T-helper 2 cell treated with Interferon-gamma antibody and Interleukin-4, amounts not matched to agents 5 μg/mL and 100 μg/mL, for 36 hours (primary cell): ENCODE data around the gene HDAC6.

Experiments used
- DNase-seq: peaks from one replicate; pipeline ENCODE4 v3.0.0; 2021; ENCODE audit warnings: low spot score
- H3K27ac Mint-ChIP-seq: one replicate; pipeline ENCODE4 v1.8.0; 2021; ENCODE audit warnings: mild to moderate bottlenecking, mixed read lengths
- H3K27me3 Mint-ChIP-seq: one replicate; pipeline ENCODE4 v1.8.0; 2021; ENCODE audit warnings: low read depth, mixed read lengths
- H3K36me3 Mint-ChIP-seq: one replicate; pipeline ENCODE4 v1.8.0; 2021; ENCODE audit warnings: low read depth, mixed read lengths
- H3K4me1 Mint-ChIP-seq: one replicate; pipeline ENCODE4 v1.8.0; 2021; ENCODE audit warnings: low read depth, mixed read lengths
- H3K4me3 Mint-ChIP-seq: one replicate; pipeline ENCODE4 v1.8.0; 2022; ENCODE audit warnings: mild to moderate bottlenecking, moderate library complexity, mixed read lengths
- H3K9me3 Mint-ChIP-seq: one replicate; pipeline ENCODE4 v1.8.0; 2021; ENCODE audit warnings: mixed read lengths

HDAC6 gene

DNA sequence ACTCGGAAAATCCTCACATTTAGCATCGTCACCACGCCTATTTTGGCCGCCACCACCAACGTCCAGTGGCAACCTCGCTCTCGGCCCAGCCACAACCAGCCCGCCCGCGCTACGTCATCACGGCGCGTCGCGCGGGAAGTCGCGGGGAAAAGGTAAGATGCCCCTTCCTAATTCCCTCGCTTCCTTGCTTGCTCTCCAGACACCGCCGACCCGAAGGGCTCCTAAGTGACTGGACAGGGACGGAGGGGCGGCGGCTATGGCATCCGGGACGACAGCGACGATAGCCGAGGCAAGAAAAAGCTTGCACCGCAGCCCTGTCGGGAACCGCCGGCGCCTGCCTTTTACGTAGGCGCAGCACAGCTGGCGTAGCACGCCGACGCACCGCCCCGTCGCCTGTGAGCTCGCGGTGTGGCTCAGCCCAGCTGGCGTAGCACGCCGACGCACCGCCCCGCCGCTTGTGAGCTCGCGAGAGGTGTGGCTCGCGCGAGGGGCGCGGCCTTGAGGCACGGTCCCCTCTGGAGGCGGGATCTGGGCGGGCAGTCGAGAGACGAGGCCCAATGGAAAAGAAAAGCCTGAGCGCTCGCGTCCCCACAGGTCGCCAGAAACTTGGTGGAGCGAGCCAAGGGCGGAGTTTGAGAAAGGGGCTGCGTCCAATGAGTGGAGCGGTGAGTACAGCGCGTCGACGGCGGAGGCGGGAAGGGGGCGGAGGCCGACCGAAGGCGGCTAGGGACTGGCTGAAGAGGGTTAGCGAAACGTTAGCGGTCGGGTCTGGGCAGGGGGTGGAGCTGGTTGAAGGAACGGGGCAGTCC is at the start of gene HDAC6:
HDAC6 (plus strand) TSS at position 788 of the 809 bp plus-strand sequence. CDS start 626 bp downstream, outside the sequence.
- peak within 1 kb of the TSS; percentile 99 for H3K27ac Mint-ChIP-seq
- H3K4me3 Mint-ChIP-seq = peak within 1 kb of the TSS; percentile 92
- no peaks in the 10 kb centered on the region for H3K27me3 Mint-ChIP-seq
- peaks cover 10% of the 10 kb centered on the region for H3K36me3 Mint-ChIP-seq
- H3K4me1 Mint-ChIP-seq = peaks cover 11% of the 10 kb centered on the region
- H3K9me3 Mint-ChIP-seq = no peaks in the 10 kb centered on the region
- peak; percentile 96 for DNase-seq

DNA sequence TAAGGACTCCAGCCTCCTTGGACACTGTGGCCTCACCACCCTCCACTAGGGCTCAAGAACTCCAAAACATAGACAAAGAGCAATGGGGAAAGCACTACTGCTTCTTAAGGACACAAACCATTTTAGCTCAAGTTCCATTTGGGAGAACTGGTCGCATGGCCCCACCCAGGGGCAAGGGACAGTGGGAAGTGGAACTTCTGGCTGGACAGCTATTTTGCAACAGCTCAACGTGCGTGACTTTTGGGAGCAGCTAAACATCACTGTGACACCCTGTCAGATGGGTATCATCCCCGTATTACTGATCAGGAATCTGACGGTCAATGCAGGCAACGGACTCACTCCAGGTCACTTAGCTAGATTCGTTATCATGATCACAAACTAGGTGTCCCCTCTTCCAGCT is 49.4 kb upstream of the HDAC6 start:
- Mint-ChIP-seq H3K27me3 (no peaks in the 10 kb centered on the region), H3K36me3 (no peaks in the 10 kb centered on the region), H3K9me3 (no peaks in the 10 kb centered on the region), H3K4me1 (peaks cover 8% of the 10 kb centered on the region), H3K4me3 (no peak overlapping the region), H3K27ac (no peak overlapping the region)
- DNase-seq = no peak

DNA sequence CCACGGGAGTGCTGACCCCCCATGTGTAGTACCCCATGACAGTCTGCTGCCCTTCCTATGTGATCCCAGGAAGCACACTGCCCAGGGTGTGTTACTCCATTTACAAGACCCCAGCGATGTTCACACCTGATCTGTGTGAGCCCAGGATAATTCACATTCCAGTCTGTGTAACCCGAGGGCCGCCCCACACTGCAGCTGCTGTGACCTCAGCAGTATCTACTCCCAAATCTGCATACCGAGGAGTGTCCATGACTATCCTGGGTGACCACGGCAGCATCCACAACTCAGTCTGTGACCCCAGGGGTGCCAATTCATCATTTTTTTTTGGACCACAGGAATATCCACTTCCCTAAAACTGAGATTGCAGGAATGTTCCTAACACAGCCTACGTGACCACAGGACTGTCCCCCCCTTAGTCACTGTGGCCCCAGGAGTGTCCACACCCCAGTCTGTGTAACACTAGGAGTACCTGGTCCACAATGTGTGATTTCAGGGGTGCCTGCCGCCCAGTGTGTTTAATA is 48.1 kb upstream of the HDAC6 start:
- no peak overlapping the region for H3K27ac Mint-ChIP-seq
- H3K36me3 Mint-ChIP-seq = no peaks in the 10 kb centered on the region
- DNase-seq = no peak
- no peaks in the 10 kb centered on the region for H3K9me3 Mint-ChIP-seq
- no peak overlapping the region for H3K4me3 Mint-ChIP-seq
- peaks cover 8% of the 10 kb centered on the region for H3K4me1 Mint-ChIP-seq
- H3K27me3 Mint-ChIP-seq = no peaks in the 10 kb centered on the region

DNA sequence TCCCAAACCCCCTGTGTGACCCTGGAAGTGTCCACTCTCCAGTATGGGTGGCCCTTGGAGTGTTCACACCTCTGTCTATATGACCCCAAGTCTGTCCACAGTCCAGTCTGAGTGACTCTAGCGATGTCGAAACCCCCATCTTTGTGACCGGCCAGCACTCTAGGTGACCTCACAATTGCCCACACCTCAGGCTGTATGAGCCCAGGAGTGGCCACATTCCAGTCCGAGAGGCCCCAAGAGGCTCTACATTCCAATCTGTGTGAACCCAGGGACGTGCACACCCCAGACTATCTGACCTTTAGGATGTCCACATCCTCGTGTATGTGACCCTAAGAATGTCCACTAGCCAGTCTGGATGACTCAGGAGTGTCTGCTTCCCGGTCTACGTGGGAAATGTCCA is 47.6 kb upstream of the HDAC6 start:
- Mint-ChIP-seq H3K9me3 (no peaks in the 10 kb centered on the region), H3K4me1 (peaks cover 8% of the 10 kb centered on the region), H3K4me3 (no peak overlapping the region), H3K27ac (no peak overlapping the region), H3K36me3 (no peaks in the 10 kb centered on the region), H3K27me3 (no peaks in the 10 kb centered on the region)
- no peak for DNase-seq

DNA sequence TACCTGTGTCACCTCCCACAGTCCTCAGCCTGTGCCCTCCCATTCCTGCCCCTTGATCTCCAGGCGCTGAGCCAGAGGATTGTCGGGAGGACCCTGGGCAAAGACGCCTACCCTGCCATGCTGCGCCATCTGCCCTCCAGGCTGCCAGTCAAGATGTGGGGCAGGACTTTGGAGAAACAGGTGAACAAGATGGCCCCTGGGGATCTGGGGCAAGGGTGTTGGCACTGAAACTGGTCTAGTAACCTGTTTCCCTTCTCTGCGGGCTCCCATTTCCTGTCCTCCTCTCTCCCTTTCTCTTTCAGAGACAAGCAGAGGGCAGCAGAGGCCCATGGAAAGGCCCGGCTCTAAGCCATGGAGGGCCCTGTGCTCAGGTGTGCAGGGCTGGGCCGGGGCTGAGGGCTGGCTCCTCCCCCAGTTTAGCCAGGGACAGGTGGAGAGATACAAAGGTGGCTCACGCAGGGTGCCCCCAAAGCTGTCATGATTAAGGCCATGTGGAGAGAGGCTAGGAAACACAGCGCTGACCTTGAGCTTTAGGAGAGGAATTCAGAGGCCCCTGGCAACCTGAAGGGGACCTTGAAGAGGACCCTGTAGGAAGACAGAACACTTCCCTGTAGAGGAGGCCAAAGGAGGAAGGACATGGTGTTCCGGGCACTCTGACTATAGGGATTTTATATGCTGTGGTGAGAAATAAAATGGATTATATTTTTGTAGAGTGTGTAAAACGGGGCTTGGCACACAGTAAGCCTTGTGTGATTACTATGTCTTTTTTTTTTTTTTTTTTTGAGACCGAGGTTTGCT is 40.0 kb upstream of the HDAC6 start, which contains the start of gene GLOD5:
GLOD5 (plus strand) TSS at position 74 of the 798 bp plus-strand sequence; CDS start at position 118, 44 bp downstream.
- Mint-ChIP-seq H3K27ac (peak within 1 kb of the TSS; percentile 74), H3K4me3 (peak within 1 kb of the TSS; percentile 50), H3K9me3 (no peaks in the 10 kb centered on the region), H3K27me3 (no peaks in the 10 kb centered on the region), H3K4me1 (peaks cover 7% of the 10 kb centered on the region), H3K36me3 (no peaks in the 10 kb centered on the region)
- DNase-seq = no peak

DNA sequence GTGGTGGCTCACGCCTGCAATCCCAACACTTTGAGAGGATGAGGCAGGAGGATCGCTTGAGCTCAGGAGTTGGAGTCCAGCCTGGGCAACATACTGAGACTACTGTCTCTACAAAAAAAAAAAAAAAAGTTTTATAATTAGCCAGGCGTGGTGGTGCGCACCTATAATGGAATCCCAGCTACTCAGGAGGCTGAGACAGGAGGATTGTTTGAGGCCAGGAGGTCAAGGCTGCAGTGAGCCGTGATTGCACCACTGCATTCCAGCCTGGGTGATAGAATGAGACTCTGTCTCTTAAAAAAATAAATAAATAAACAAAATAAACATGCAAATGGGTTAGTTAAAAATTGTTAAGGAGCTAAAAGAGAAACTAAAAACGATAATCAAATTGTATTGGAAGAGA is 32.6 kb upstream of the HDAC6 start:
- DNase-seq = no peak
- peaks cover 5% of the 10 kb centered on the region for H3K27me3 Mint-ChIP-seq
- no peak overlapping the region for H3K4me3 Mint-ChIP-seq
- H3K4me1 Mint-ChIP-seq = no peaks in the 10 kb centered on the region
- no peak overlapping the region for H3K27ac Mint-ChIP-seq
- no peaks in the 10 kb centered on the region for H3K36me3 Mint-ChIP-seq
- H3K9me3 Mint-ChIP-seq = no peaks in the 10 kb centered on the region

DNA sequence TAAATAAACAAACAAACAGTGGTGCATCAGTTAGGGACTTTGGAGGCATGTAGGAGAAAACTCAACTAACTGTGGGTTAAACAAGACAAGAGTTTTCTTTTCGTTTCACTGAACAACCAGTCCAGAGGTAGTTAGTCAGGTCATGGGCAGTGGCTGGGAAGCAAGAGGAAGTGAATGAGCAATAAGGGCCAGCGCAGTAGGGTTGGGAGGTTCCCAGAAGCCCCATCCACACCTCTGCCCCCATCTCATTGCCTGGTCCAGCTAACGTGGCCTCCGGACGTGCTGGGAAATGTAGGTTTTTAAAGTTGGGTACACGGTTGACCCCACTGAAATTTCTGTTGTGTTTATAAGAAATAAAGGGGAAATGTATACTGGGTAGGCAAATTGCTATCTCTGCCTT is 31.6 kb upstream of the HDAC6 start:
- Mint-ChIP-seq H3K27ac (no peak overlapping the region), H3K27me3 (peaks cover 5% of the 10 kb centered on the region), H3K4me1 (no peaks in the 10 kb centered on the region), H3K4me3 (no peak overlapping the region), H3K36me3 (no peaks in the 10 kb centered on the region), H3K9me3 (no peaks in the 10 kb centered on the region)
- no peak for DNase-seq

DNA sequence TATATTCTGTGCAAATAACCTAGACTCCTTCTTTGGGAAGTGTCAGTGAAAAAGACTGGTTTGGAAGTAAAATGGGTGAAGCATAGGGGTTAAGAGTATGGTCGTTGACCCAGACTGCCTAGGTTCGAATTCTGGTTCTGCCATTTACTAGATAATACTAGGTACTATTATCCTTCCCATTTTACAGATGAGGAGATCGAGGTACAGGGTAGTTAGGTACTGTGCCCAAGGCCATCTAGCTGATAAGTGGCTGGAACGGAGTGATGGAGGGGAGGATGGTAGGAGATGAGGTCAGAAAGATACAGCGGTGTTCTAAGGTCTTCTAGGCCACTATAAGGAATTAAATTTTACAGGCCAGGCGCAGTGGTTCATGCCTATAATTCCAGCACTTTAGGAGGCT is 29.3 kb upstream of the HDAC6 start:
- DNase-seq = no peak
- Mint-ChIP-seq H3K4me3 (no peak overlapping the region), H3K4me1 (no peaks in the 10 kb centered on the region), H3K9me3 (no peaks in the 10 kb centered on the region), H3K27ac (no peak overlapping the region), H3K36me3 (no peaks in the 10 kb centered on the region), H3K27me3 (peaks cover 15% of the 10 kb centered on the region)

DNA sequence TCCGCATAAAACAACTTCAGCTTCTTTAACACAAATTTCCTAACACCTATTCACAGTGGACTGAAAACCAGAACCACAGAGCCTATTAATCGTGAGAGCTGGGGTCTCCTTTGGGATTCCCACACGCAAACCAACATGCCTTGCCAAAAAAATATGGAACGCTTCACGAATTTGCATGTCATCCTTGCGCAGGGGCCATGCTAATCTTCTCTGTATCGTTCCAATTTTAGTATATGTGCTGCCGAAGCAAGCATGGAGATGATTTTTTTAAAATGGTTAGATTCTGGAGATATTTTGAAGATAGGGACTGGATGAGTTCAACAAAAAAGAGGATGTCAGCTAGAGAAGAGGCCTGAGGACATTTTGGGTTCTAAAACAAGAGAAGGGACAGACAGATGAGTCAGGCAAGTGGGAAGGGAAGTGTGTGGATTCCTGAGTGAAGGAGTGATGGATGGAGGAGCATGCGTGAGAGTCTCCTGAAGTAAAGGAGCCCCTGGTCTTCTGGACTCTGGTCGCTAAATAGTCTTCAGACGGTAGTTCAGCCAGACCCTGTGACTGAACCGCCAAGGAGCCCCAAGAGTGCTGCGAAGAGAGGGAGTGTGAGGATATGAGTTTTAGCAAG is 24.9 kb upstream of the HDAC6 start:
- peaks cover 16% of the 10 kb centered on the region for H3K27me3 Mint-ChIP-seq
- no peak overlapping the region for H3K27ac Mint-ChIP-seq
- no peaks in the 10 kb centered on the region for H3K9me3 Mint-ChIP-seq
- H3K36me3 Mint-ChIP-seq = no peaks in the 10 kb centered on the region
- no peak overlapping the region for H3K4me3 Mint-ChIP-seq
- DNase-seq = no peak
- no peaks in the 10 kb centered on the region for H3K4me1 Mint-ChIP-seq

DNA sequence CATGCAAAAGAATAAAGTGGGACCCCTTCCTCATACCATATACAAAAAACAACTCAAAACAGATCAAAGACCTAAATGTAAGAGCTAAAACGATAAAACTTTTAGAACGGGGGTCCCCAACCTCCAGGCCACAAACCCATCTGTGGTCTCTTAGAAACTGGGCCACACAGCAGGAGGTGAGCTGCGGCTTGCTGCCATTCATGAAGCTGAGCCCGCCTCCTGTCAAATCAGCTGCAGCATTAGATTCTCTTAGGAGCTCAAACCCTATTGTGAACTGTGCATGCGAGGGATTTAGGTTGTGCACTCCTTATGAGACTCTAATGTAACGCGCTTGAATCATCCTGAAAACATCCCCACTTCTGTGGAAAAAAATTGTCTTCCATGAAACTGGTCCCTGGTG is 22.5 kb upstream of the HDAC6 start:
- no peaks in the 10 kb centered on the region for H3K4me1 Mint-ChIP-seq
- no peak overlapping the region for H3K4me3 Mint-ChIP-seq
- H3K27me3 Mint-ChIP-seq = peaks cover 16% of the 10 kb centered on the region
- H3K9me3 Mint-ChIP-seq = no peaks in the 10 kb centered on the region
- DNase-seq = no peak
- H3K36me3 Mint-ChIP-seq = no peaks in the 10 kb centered on the region
- H3K27ac Mint-ChIP-seq = no peak overlapping the region

DNA sequence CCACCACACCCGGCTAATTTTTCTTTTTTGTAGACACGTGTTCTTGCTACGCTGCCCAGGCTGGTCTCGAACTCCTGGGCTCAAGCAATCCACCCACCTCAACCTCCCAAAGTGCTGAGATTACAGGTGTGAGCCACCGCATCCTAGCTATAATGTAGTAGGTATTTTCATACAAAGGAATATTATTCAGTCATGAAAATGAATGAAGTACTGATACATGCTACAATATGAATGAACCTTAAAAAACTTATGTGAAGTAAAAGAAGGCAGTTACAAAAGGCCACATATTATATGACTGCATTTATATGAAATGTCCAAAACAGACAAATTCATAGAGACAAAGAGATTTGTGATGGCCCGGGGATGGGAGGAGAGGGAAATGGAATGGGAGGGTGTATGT is 20.2 kb upstream of the HDAC6 start:
- Mint-ChIP-seq H3K4me3 (no peak overlapping the region), H3K4me1 (no peaks in the 10 kb centered on the region), H3K9me3 (no peaks in the 10 kb centered on the region), H3K36me3 (no peaks in the 10 kb centered on the region), H3K27me3 (peaks cover 16% of the 10 kb centered on the region), H3K27ac (no peak overlapping the region)
- no peak for DNase-seq

DNA sequence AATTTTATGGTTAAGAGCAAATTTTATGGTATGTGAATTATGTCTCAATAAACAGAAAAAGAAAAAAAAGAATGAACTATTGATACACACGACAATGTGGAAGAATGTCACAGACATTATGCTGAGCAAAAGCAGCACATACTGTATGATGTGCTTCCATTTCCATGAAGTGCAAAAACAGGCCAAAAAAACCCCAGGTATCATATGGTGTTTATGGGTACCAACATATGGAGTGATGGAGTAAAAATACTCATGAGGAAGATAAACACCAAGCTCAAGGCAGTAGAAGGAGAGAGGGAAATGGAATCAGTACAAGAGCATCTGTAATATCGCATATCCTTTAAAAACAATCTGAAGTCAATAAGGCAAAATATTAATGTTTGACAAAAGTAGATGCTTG is 19.7 kb upstream of the HDAC6 start:
- no peak for DNase-seq
- H3K4me1 Mint-ChIP-seq = no peaks in the 10 kb centered on the region
- no peak overlapping the region for H3K27ac Mint-ChIP-seq
- no peaks in the 10 kb centered on the region for H3K9me3 Mint-ChIP-seq
- H3K4me3 Mint-ChIP-seq = no peak overlapping the region
- H3K36me3 Mint-ChIP-seq = no peaks in the 10 kb centered on the region
- peaks cover 13% of the 10 kb centered on the region for H3K27me3 Mint-ChIP-seq

DNA sequence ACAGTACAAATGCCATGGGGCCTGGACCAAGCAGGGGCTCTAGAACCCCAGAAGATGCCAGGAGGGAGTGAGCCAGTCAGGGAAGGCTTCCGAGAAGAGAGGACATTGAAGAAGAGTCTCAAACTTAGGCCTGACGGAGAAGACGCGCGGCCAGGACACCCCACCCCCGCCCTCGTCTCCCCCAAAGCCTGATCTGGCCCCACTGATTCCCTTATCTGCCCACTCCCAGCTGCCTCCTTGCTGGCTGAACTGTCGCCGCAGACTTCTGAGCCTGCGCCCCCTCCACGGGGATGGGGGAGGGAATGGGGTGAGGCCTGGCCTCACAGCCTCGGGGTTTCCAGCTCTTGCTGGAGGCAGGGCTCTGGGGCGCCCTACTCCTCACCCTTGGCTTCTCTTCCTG is 19.1 kb upstream of the HDAC6 start:
- H3K36me3 Mint-ChIP-seq = no peaks in the 10 kb centered on the region
- H3K9me3 Mint-ChIP-seq = no peaks in the 10 kb centered on the region
- H3K27ac Mint-ChIP-seq = no peak overlapping the region
- H3K4me3 Mint-ChIP-seq = no peak overlapping the region
- no peaks in the 10 kb centered on the region for H3K4me1 Mint-ChIP-seq
- peaks cover 12% of the 10 kb centered on the region for H3K27me3 Mint-ChIP-seq
- no peak for DNase-seq

DNA sequence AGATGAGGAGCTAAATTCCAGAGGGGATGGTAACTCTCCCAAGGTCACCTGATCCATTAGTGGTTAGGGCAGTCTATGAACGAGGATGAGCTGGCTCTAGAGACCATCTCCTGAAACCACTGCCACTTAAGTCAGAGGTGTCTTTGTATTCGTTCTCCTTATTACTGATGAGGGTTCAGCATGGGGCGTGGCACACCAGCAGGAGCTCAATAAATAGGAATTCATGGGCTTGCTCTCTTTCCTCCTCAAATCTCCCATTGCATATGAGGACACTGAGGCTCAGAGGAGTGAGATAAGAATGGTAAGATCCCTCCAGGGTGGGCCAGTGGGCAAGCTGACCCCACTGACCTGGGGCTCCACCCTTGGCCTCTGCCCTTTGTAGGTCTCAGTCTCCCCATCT is 17.1 kb upstream of the HDAC6 start:
- H3K4me3 Mint-ChIP-seq = no peak overlapping the region
- peaks cover 12% of the 10 kb centered on the region for H3K27me3 Mint-ChIP-seq
- no peak overlapping the region for H3K27ac Mint-ChIP-seq
- no peaks in the 10 kb centered on the region for H3K36me3 Mint-ChIP-seq
- H3K9me3 Mint-ChIP-seq = no peaks in the 10 kb centered on the region
- H3K4me1 Mint-ChIP-seq = peaks cover 13% of the 10 kb centered on the region
- no peak for DNase-seq
